ENCODE data around the gene LIAS. TPM values are rescaled to one million over a fixed set of nuclear protein-coding genes. Genes with fewer than 3 reads are reported as not detected.
"Not testable (repeated sequence)": the region's sequence is repeated elsewhere in the genome, so short reads cannot be mapped to it uniquely, and the experiment has no call there.

Gene LIAS
- total RNA-seq, 2 experiments from 2014 or later = 35.8 to 42.5 TPM

GRCh38 chr4:39502019-39502663 lies 43.3 kb downstream of the LIAS start:
- POLR2A ChIA-PET = no interaction called here
- H3K36me3 Mint-ChIP-seq (ENCODE audit: low read depth) = peaks cover 20% of the 10 kb centered on the region
- CTCF ChIA-PET = interaction anchor here (1.0 kb wide), 1 partner anchor 11 kb away, joined by 3 read pairs; no protein-coding TSS in a partner anchor
- ATAC-seq (no peak), DNase-seq (no peak)
- no peak for TF ChIP-seq CTCF (IDR thresholded peaks at IDR 0.05)
- no peaks in the 10 kb centered on the region for H3K27me3 Mint-ChIP-seq
- H3K9me3 Mint-ChIP-seq = no peaks in the 10 kb centered on the region
- H3K4me1 Mint-ChIP-seq (ENCODE audit: low read depth) = no peaks in the 10 kb centered on the region
- intact Hi-C loops (cut with micrococcal nuclease) = no loop called here
- no peak overlapping the region for H3K27ac Mint-ChIP-seq
- no peak overlapping the region for H3K4me3 Mint-ChIP-seq

GRCh38 chr4:39502664-39503035 lies 43.8 kb downstream of the LIAS start:
- POLR2A ChIA-PET; DNase-seq; H3K27ac Mint-ChIP-seq; intact Hi-C loops (cut with micrococcal nuclease); H3K4me1 Mint-ChIP-seq (ENCODE audit: low read depth); H3K9me3 Mint-ChIP-seq; H3K27me3 Mint-ChIP-seq; H3K4me3 Mint-ChIP-seq; ATAC-seq: not testable (repeated sequence)
- CTCF ChIA-PET = interaction anchor here (1.0 kb wide), 1 partner anchor 12 kb away, joined by 3 read pairs; no protein-coding TSS in a partner anchor
- peaks cover 20% of the 10 kb centered on the region for H3K36me3 Mint-ChIP-seq (ENCODE audit: low read depth)

- no peak overlapping the region for H3K27ac Mint-ChIP-seq
- H3K36me3 Mint-ChIP-seq (ENCODE audit: low read depth) = peaks cover 16% of the 10 kb centered on the region
- no peaks in the 10 kb centered on the region for H3K4me1 Mint-ChIP-seq (ENCODE audit: low read depth)
- TF ChIP-seq CTCF (IDR thresholded peaks at IDR 0.05) = no peak
- no peaks in the 10 kb centered on the region for H3K27me3 Mint-ChIP-seq
- POLR2A ChIA-PET = no interaction called here
- H3K9me3 Mint-ChIP-seq = no peaks in the 10 kb centered on the region
- H3K4me3 Mint-ChIP-seq = no peak overlapping the region
- no peak for ATAC-seq
- no peak for DNase-seq
- intact Hi-C loops (cut with micrococcal nuclease) = no loop called here
- CTCF ChIA-PET = no interaction called here
These were observed 45.7 kb downstream of the LIAS start for GRCh38 chr4:39504538-39504937.

GRCh38 chr4:39505581-39505980 lies 46.7 kb downstream of the LIAS start:
- ATAC-seq = no peak
- Mint-ChIP-seq H3K27ac (no peak overlapping the region), H3K27me3 (no peaks in the 10 kb centered on the region), H3K9me3 (no peaks in the 10 kb centered on the region), H3K4me3 (no peak overlapping the region), H3K4me1 (ENCODE audit: low read depth) (no peaks in the 10 kb centered on the region), H3K36me3 (ENCODE audit: low read depth) (peaks cover 17% of the 10 kb centered on the region)
- DNase-seq = no peak
- intact Hi-C loops (cut with micrococcal nuclease) = no loop called here
- ChIA-PET CTCF (interaction anchor here (0.7 to 0.9 kb wide), 2 partner anchors 37 to 592 kb away, joined by 3 read pairs; no protein-coding TSS in a partner anchor), POLR2A (interaction anchor here (0.6 to 1.3 kb wide), 2 partner anchors 15 to 64 kb away, joined by 5 read pairs; no protein-coding TSS in a partner anchor)
- no peak for TF ChIP-seq CTCF (IDR thresholded peaks at IDR 0.05)

GRCh38 chr4:39510348-39510929 lies 51.6 kb downstream of the LIAS start:
- no peak overlapping the region for H3K4me3 Mint-ChIP-seq
- no peaks in the 10 kb centered on the region for H3K9me3 Mint-ChIP-seq
- ATAC-seq (no peak), DNase-seq (no peak)
- no peak overlapping the region for H3K27ac Mint-ChIP-seq
- intact Hi-C loops (cut with micrococcal nuclease) = no loop called here
- H3K27me3 Mint-ChIP-seq = no peaks in the 10 kb centered on the region
- ChIA-PET POLR2A (interaction anchor here (1.0 kb wide), 1 partner anchor 187 kb away, joined by 3 read pairs; the partner anchor contains the start of gene UBE2K), CTCF (interaction anchor here (0.6 to 1.6 kb wide), 2 partner anchors 41 to 158 kb away, joined by 3 to 5 read pairs; no protein-coding TSS in a partner anchor)
- no peaks in the 10 kb centered on the region for H3K4me1 Mint-ChIP-seq (ENCODE audit: low read depth)
- H3K36me3 Mint-ChIP-seq (ENCODE audit: low read depth) = peaks cover 12% of the 10 kb centered on the region
- TF ChIP-seq CTCF (IDR thresholded peaks at IDR 0.05) = no peak

- H3K27ac Mint-ChIP-seq; H3K27me3 Mint-ChIP-seq; H3K4me3 Mint-ChIP-seq; DNase-seq; H3K36me3 Mint-ChIP-seq (ENCODE audit: low read depth); intact Hi-C loops (cut with micrococcal nuclease); POLR2A ChIA-PET; H3K9me3 Mint-ChIP-seq; H3K4me1 Mint-ChIP-seq (ENCODE audit: low read depth); ATAC-seq: not testable (repeated sequence)
- CTCF ChIA-PET = interaction anchor here (0.6 kb wide), 1 partner anchor 84 kb away, joined by 3 read pairs; no protein-coding TSS in a partner anchor
These were observed 55.4 kb downstream of the LIAS start for GRCh38 chr4:39514266-39514665.
